HG03108 (cell line): ENCODE data around the gene KMT2C.
A peak's percentile ranks its signal among the peaks of the same experiment; 100 is the strongest.
"Not testable (repeated sequence)": the region's sequence is repeated elsewhere in the genome, so short reads cannot be mapped to it uniquely, and the experiment has no call there.

Experiments used
- ATAC-seq: cut with Tn5 transposase; IDR thresholded peaks from one replicate; pipeline ENCODE4 v1.9.1; 2021; ENCODE audit warnings: moderate library complexity; ENCODE audit not compliant: unreplicated experiment

KMT2C gene

GRCh38 chr7:152234421-152234820 lies 201.4 kb downstream of the KMT2C start:
- ATAC-seq, result not testable (repeated sequence)

GRCh38 chr7:152231089-152231488 lies 204.7 kb downstream of the KMT2C start:
- no peak for ATAC-seq

- not testable (repeated sequence) for ATAC-seq
Measured at GRCh38 chr7:152219556-152219955, 216.2 kb downstream of the KMT2C start.

GRCh38 chr7:152208766-152209165 lies 227.0 kb downstream of the KMT2C start:
- not testable (repeated sequence) for ATAC-seq

- not testable (repeated sequence) for ATAC-seq
Measured at GRCh38 chr7:152204417-152204816, 231.4 kb downstream of the KMT2C start.

GRCh38 chr7:152203095-152203494 lies 232.7 kb downstream of the KMT2C start:
- ATAC-seq, result no peak

- ATAC-seq, result no peak
Measured at GRCh38 chr7:152202056-152202455, 233.7 kb downstream of the KMT2C start.

GRCh38 chr7:152200395-152200794 lies 235.4 kb downstream of the KMT2C start:
- no peak for ATAC-seq

GRCh38 chr7:152196391-152196790 lies 239.4 kb downstream of the KMT2C start:
- no peak for ATAC-seq

GRCh38 chr7:152193880-152194279 lies 241.9 kb downstream of the KMT2C start:
- ATAC-seq, result no peak

GRCh38 chr7:152189061-152189460 lies 246.7 kb downstream of the KMT2C start:
- no peak for ATAC-seq

- no peak for ATAC-seq
Measured at GRCh38 chr7:152185558-152185957, 250.2 kb downstream of the KMT2C start.

- ATAC-seq, result no peak
Measured at GRCh38 chr7:152180587-152180986, 255.2 kb downstream of the KMT2C start.

GRCh38 chr7:152180048-152180447 lies 255.8 kb downstream of the KMT2C start:
- no peak for ATAC-seq

- ATAC-seq, result no peak
Measured at GRCh38 chr7:152178405-152179058, 257.3 kb downstream of the KMT2C start.

- ATAC-seq, result no peak
Measured at GRCh38 chr7:152177681-152178404, 258.0 kb downstream of the KMT2C start.

GRCh38 chr7:152176797-152177196 lies 259.0 kb downstream of the KMT2C start:
- peak; percentile 48 for ATAC-seq

- no peak for ATAC-seq
Measured at GRCh38 chr7:152173372-152174070, 262.3 kb downstream of the KMT2C start.

- no peak for ATAC-seq
Measured at GRCh38 chr7:152162287-152162686, 273.5 kb downstream of the KMT2C start.

- no peak for ATAC-seq
Measured at GRCh38 chr7:152161171-152161570, 274.6 kb downstream of the KMT2C start.

GRCh38 chr7:152158801-152159587 lies 276.8 kb downstream of the KMT2C start:
- peak; percentile 91 for ATAC-seq
